GM18498 (cell line): ENCODE results near the gene FRMPD4.
A peak's percentile ranks its signal among the peaks of the same experiment; 100 is the strongest.
"Not testable (repeated sequence)": the region's sequence is repeated elsewhere in the genome, so short reads cannot be mapped to it uniquely, and the experiment has no call there.

Source experiments
- ATAC-seq: cut with Tn5 transposase; IDR thresholded peaks from one replicate; pipeline ENCODE4 v1.9.1; 2021; ENCODE audit warnings: mild to moderate bottlenecking, moderate library complexity; ENCODE audit not compliant: unreplicated experiment

FRMPD4 gene

DNA sequence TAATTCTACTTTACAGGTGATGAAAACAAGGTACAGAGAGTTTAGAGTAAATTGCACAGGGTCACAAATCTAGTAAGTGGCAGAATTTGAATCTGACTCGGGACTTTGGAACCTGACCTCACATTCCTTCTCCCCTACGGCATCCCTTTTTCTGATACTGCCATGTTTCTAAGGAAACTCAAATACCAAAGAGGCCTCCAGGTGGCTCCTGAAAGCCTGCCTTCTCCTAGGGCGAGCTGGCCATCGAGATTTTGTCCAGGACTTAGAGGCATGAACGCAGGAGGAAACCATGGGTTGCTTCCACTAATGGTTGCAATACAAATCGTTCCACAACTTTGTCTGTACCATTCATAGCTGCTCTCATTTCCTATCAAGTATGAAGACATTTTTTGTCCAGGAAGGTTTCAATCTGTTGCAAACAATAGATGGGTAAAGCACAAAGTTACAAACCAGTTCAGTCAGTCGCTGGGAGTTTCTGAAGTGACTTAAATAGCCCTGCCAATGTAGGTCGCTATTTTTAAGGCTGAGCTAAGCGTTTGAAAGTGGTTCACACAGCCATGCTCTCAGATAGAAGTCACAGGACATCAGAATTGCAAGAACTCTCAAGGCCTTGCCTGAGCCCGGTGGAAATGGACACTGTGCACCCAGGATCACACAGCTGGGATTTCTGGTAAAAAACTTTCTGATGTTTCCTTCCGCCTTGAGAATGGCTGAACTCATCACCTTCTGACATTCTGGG lies 356.3 kb downstream of the FRMPD4 start:
- ATAC-seq: no peak

DNA sequence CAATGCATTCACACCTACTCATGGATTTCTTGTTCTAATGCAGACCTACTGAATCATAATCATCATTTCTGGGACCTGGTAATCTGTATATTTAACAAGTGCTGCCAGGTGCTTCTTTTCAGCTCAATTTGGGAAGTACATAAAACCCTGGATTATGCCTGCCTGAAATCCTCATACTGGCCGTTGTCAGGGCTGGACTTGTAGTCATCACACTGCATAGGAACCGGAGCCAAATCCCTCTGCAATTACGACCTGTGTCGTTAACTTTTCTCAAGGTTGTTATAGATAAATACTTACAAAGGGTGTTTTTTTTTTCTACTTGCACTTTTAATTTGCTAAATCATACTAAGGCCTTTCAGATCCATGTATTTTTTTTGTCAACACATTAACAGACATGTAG lies 358.1 kb downstream of the FRMPD4 start:
- ATAC-seq: no peak

DNA sequence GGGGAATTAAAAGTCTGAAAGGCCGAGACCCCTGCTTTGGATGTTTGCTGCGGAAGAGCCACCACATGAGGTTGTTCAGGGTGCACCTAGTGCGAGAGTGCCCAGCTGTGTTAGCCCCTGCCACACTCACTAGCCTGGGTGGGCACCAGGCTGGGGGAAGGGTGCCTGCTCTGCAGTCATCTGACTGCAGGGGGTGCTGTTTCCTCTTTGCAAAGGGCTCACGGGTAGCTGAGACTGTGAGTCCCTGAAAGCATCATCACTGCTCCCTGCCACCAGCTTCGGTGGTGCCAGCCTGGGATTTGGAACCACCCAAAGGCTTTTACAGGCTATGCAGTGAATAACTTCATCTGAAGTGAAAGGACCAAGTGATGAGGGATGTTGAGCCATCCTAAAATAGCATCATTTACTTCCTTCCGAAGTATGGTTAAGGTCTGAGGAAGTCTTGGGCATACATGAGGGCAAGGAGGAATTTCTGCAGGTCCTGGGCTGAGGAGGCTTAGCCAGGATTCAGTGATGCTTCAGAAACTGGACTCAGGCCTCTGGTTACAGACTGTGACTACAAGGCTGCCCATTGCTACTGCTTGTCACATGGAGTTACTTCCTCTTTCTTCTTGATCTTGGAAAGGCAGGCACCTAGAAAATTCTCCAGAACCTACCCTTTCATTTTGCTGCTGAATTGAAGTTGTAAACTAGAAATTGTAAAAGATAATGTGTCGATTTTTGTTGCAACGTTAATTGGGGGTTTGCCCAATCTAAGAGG lies 359.7 kb downstream of the FRMPD4 start:
- ATAC-seq: peak; percentile 76

DNA sequence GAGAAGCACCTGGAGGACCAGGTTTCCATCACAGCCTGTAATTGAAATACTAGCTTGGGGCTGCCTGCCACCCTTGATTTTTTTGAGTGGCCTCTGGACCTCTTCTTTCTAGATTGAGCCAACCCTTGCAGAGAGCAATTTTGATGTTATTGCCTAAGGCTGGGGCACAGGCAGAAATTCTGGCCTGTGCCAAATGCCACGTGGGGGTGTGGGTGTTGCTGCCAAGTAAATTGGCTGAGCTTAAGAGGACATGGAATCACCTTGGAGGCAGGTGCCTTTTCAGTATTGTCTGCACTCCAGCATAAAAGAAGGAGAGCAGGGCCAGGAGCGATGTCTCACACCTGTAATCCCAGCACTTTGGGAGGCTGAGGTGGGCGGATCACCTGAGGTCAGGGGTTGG lies 366.9 kb downstream of the FRMPD4 start:
- ATAC-seq: no peak

DNA sequence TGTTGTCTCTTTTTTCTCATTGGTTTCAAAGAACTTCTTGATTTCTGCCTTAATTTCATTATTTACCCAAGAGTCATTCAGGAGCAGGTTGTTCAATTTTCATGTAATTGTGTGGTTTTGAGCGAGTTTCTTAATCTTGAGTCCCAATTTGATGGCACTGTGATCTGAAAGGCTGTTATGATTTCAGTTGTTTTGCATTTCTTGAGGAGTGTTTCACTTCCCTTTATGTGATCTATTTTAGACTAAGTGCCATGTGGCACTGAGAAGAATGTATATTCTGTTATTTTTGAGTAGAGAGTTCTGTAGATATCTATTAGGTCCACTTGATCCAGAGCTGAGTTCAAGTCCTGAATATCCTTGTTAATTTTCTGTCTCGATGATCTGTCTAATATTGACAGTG lies 377.1 kb downstream of the FRMPD4 start:
- peak; percentile 97 for ATAC-seq

DNA sequence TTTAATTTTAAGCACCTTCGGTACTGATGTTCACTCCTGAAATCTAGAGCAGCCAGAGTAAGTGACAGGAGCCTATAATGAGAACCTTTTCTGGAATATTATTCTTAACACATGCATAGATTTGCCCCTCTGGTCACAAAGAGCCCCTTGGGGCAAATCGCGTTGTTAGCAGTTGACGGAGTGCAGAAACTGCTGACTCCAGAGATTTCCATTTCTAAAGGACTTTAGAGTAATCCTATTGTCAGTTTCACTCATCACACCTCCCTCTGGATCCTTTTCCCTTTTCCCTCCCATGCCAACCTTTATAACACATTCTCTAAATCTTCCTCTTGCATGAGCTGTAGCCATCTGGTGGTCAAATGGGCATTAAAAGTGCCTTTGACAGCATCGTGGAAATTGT lies 388.0 kb downstream of the FRMPD4 start:
- no peak for ATAC-seq

DNA sequence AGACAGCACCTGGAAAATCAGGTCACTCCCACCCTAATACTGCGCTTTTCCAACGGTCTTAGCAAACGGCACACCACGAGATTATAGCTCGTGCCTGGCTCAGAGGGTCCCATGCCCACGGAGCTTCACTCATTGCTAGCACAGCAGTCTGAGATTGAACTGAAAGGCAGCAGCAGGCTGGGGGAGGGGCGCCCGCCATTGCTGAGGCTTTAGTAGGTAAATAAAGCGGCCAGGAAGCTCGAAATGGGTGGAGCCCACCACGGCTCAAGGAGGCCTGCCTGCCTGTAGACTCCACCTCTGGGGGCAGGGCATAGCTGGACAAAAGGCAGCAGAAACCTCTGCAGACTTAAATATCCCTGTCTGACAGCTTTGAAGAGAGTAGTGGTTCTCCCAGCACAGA lies 399.8 kb downstream of the FRMPD4 start:
- not testable (repeated sequence) for ATAC-seq

DNA sequence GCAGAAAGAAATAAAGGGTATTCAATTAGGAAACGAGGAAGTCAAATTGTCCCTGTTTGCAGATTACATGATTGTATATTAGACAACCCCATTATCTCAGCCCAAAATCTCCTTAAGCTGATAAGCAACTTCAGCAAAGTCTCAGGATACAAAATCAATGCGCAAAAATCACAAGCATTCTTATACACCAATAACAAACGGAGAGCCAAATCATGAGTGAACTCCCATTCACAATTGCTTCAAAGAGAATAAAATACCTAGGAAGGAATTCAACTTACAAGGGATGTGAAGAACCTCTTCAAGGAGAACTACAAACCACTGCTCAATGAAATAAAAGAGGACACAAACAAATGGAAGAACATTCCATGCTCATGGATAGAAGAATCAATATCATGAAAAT lies 404.0 kb downstream of the FRMPD4 start:
- not testable (repeated sequence) for ATAC-seq

DNA sequence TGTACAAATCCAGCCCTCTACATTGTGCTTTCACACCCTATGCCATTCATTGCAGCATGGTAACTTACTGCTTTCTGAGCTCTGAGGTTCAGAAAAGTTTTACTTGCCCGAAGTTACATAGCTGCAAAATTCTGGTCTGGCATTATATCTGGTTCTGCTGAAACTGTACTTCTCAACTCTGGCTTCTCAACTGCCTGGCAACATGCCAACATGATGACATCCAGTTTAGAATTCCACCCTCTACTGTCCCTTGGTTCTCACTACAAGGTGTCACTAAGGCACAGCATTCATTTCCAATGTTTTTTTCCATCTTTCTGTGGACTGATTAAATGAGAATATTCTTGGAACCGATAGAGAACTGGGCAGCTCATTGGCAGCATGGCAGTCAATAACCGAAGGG lies 410.1 kb downstream of the FRMPD4 start:
- no peak for ATAC-seq

DNA sequence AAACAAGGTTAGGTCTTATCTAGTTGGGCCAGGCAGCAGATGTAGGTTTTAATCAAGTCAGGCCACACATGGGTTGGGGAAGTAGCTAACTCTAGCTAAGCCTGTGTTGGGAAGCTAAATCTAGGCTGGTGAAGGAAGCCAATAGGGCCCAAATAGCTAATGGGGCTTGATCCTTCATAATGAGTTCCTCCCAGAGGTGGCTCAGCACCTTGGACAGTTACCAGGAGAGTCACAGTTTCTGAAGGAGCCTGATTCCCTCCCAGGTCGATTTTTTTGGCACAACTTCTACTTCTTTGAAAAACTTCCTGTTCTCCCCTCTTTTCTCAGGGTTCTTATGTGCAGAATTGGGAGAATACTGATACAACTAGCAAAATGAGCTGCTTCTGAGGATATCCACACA lies 410.5 kb downstream of the FRMPD4 start:
- ATAC-seq: no peak

DNA sequence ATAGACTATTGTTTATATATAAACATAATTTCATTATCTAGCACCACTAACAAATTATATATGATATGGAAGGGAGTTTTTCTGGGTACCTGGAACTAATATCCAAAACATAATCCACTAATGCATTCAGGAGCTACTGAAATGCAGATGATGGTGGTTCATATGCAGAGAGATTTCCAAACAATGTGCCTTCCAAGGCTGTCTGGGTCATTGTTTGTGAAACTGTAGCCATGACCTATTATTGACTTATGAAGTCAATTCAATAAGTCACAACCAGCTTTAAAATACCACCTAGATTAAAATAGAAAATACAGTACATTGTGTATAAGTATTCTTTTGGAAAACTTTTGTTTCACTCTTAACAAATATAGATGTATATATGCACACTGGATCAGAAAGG lies 415.9 kb downstream of the FRMPD4 start:
- no peak for ATAC-seq

DNA sequence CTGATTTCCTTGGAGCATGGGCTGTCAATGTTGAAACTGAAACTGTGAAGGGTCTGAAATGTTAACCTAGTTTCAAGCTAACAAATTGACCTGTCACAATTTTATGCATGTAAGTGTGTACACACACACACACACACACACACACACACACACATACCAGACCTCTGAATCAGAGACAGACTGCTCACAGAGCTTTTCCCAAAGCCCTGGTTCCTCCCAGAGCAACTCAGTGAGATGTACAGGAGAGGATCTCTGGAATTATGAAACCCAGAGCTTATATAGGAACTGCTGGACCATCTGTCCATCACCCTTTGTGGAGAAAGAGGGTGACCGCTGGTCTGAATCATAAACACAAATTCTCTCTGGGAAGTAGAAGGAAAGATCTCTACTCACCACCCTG lies 424.8 kb downstream of the FRMPD4 start:
- no peak for ATAC-seq

DNA sequence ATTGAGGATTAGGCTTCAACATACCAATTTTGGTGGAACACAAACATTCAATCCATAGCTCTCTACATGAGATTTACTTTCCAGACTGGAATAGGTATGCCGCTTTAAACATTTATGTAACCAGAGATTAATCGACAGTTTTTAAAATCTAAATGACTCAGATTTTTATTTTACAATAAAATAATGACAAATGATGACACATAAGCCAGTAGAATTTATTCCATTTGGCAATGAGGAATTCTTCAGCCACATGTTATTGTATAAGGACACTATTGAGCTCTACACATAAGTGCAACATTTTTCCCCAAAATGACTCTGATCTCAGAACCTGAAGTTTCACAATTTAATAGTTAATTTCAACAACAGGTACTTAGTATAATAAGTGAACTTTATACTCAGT lies 425.9 kb downstream of the FRMPD4 start:
- no peak for ATAC-seq

DNA sequence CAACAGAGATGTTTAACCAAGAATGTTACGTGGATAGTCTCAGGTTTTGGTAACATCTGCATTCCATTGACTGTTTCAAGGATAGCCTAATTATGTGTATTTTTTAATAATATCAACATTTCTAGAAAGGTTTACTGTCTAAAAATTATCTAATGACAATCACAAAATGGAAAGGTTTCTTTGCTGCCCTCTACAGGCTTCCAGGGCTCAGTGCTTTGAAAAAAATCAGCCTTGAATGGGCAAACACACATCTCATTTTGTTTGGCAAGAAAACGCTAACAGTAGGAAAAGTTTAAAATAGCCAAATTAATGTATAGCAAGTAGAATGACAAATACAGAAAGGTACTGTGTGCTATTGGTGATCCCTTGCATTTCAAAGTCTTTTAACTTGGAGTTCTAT lies 429.6 kb downstream of the FRMPD4 start:
- no peak for ATAC-seq

DNA sequence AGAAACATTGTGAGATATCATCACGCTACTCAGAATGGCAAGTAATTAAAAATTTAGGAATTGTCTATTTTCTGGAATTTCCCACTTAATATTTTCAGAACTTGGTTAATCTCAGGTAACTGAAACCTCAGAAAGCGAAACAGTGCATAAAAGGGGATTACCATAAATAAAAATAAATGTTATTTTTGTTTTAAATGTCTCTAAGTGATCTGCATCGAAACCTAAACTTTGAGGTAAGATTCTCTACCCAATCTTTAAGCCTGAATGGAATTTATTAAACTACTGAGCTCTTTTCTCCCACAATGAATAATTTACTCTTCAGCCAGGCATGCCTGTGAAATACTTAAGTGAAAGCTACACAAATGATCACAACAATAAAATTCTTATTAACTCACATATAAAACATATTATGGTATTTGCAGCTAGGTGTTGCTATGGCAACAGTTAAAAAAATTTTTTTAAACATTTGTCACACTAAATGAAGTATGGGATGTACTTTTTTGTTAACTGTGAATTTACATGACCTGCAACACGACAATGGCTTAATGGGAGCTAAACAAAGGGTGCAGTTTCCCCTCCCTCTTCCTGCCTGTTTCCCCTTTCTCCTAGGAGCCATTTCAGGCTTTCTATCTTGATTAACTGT lies 432.7 kb downstream of the FRMPD4 start:
- ATAC-seq: no peak

DNA sequence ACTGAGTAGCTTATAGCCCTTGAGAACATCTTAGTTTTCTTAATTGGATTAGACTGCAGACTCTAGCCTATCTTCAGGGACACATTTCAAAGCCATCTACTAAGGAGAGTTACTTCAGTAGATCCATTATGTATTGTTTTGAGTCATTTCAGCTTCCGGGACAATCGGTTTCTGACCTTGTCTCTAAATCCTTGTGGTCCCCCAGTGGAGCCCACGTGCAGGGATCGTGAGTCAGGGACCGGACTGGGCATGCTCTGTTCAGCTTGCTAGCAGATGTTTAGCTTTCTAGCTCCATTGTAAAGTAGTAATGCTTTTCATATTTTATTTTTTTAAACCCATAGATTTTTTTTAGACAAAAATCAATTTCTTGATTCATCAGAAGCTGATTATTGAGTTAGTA lies 441.0 kb downstream of the FRMPD4 start:
- ATAC-seq: no peak

DNA sequence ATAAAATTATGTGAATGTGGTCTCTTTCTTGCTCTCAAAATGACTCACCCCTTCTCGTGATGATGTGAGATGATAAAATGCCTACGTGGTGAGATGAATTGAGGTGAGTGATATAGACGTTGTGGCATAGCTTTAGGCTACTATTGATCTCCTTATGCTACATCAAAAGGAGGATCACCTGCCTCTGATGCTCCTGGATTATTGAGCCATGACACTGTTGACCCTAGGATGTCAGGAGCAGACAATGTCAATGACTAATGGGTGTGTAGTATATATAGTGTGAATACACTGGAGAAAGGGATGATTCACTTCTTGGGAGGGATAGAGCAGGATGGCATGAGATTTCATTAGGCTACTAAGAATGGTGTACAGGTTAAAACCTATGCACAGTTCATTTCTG lies 442.3 kb downstream of the FRMPD4 start:
- no peak for ATAC-seq

DNA sequence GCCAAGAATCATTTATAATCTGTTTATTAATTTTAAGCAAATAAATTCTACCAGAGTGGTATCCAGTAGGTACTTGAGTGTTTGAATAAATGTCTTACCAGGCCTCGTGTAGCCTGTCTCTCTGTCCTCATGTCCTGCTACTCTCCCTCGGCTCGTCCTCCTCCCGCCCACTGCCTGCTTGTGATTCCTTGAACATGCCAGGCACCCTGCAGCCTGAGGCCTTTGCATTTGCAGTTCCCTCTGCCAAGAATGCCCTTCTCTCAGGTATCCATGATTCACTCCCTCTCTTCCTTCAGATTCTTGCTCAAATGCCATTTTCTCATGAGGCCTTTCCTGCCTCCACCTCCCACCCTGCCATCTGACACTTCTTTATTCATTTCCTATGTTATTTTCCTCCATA lies 443.3 kb downstream of the FRMPD4 start:
- ATAC-seq: no peak

DNA sequence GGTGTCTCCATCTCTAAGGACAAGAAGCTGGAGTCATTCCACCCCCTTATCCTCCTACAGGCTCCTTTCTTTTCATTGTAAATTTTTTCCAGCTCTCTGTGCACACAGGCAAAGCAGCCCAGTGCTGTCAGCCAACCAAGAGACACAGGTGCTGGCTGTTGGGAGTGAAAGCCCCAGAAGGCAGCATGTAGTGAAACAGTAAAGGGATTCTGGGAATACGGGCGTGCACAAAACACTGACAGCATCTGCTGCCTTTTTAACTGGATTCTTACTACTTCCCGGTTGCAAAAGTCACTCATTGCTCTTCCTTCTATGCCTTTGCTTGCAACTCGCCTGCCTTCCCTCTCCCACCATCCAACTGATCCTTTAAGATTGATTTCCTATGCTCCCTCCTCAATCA lies 444.4 kb downstream of the FRMPD4 start:
- no peak for ATAC-seq

DNA sequence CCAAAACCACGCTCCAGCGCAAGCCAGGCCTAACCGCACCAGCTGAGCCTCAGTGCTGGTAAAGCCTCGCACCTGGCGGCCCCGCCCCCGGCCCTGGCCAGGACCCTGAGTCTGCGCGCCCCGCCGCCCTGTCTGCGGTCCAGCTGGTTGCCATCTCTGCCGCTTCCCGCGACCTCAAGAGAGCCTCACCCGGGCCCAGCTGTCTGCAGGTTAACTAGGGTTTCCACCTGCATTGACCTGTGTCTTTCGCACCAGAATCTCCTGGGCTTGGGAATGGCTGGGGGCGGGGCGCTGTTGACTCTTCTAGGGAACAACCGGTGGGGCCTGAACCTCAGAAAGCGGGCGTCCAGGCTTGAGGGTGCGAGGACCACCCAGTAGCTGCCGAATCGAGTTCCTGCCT lies 445.3 kb downstream of the FRMPD4 start:
- ATAC-seq: no peak

DNA sequence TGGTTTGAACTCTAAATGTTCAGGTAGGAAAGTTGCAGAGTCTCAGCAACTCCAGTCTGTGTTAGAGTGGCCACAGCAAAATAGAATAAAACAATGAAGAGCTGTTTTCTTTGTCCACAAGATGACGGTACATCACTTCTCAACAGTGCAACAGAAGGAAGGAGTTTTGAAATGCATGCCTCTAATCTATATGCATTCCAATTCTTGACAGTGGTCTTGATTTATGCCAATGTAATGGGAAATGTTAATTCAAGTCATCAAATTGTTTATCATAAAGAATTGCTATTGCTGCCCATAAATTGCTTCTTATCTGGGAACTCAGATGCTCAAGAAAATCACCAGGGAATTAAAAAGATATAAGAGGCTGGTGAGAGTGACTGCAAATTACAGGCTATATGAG lies 457.4 kb downstream of the FRMPD4 start:
- ATAC-seq: no peak

DNA sequence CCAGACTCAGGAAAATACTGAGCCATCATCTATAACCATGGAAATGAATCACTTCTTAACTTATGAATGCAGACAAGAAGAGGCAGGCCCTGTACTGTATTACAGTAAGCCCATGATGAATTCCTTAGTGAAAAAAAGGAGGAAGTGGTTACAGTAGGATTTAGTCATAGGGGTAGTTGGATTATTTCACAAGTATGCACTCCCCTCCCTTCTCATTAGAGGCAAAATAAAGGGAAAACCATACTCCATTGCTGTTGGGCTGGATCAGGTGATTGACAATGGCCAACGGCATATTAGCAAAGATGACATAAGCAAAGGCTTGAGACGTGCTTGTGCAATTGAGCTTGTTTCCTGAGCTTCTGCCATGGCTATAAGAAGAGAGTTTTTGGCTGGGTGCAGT lies 471.8 kb downstream of the FRMPD4 start:
- ATAC-seq: no peak
